GM21825 (cell line): ENCODE data around the gene ANKRD50.
A peak's percentile ranks its signal among the peaks of the same experiment; 100 is the strongest.

Source experiments
- ATAC-seq: cut with Tn5 transposase; IDR thresholded peaks from one replicate; pipeline ENCODE4 v1.9.1; 2021; ENCODE audit warnings: mild to moderate bottlenecking, moderate library complexity; ENCODE audit not compliant: unreplicated experiment

The ANKRD50 gene

GRCh38 chr4:124640022-124640730 is 72.4 kb downstream of the ANKRD50 start:
- ATAC-seq, result no peak

GRCh38 chr4:124637321-124637720 is 75.2 kb downstream of the ANKRD50 start:
- ATAC-seq, result no peak

GRCh38 chr4:124636788-124637187 is 75.7 kb downstream of the ANKRD50 start:
- ATAC-seq, result no peak

GRCh38 chr4:124635331-124635730 is 77.2 kb downstream of the ANKRD50 start:
- no peak for ATAC-seq

- no peak for ATAC-seq
Observed at GRCh38 chr4:124633285-124633941, 79.1 kb downstream of the ANKRD50 start.

- ATAC-seq, result no peak
Observed at GRCh38 chr4:124632439-124632838, 80.1 kb downstream of the ANKRD50 start.

- peak; percentile 81 for ATAC-seq
Observed at GRCh38 chr4:124631760-124632159, 80.8 kb downstream of the ANKRD50 start.

- ATAC-seq, result no peak
Observed at GRCh38 chr4:124629681-124630080, 82.9 kb downstream of the ANKRD50 start.
